SJCRH30 (cell line): ENCODE data around the gene CWC27. TPM values are rescaled to one million over a fixed set of nuclear protein-coding genes. Genes with fewer than 3 reads are reported as not detected.

Experiments used
- DNase-seq, 2 experiments: peaks; one replicate each; pipeline ENCODE4 v3.0.0-alpha.2; 2015 to 2020
- H3K27ac ChIP-seq: fragments of 250-450 bp; sonication (Bioruptor Pico); 2 replicates; pipeline ENCODE4 v1.5.1; 2020; ENCODE audit warnings: mild to moderate bottlenecking, moderate library complexity
- H3K27me3 ChIP-seq: fragments of 250-450 bp; sonication (Bioruptor Pico); 2 replicates; pipeline ENCODE4 v1.5.1; 2020; ENCODE audit warnings: mild to moderate bottlenecking, moderate library complexity
- H3K36me3 ChIP-seq: fragments of 250-450 bp; sonication (Bioruptor Pico); 2 replicates; pipeline ENCODE4 v1.5.1; 2020; ENCODE audit warnings: mild to moderate bottlenecking, moderate library complexity
- H3K4me1 ChIP-seq: fragments of 250-450 bp; sonication (Bioruptor Pico); 2 replicates; pipeline ENCODE4 v1.5.1; 2020; ENCODE audit warnings: mild to moderate bottlenecking, moderate library complexity
- H3K4me3 ChIP-seq: fragments of 250-450 bp; sonication (Bioruptor Pico); 2 replicates; pipeline ENCODE4 v1.5.1; 2020; ENCODE audit warnings: mild to moderate bottlenecking, moderate library complexity
- H3K9me3 ChIP-seq: fragments of 250-450 bp; sonication (Bioruptor Pico); replicated peaks from 2 replicates; pipeline ENCODE4 v1.5.1; 2020; ENCODE audit warnings: mild to moderate bottlenecking, moderate library complexity
- total RNA-seq: library from RNA; depleted of rRNA; stranded (reverse); fragments of >200 nt; shearing (Covaris generic); gene quantifications from 2 replicates; pipeline ENCODE4 v1.2.3, GENCODE V29; 2014

Gene CWC27
- total RNA-seq, 1 experiment from 2014 or later, result 31.1 TPM

DNA sequence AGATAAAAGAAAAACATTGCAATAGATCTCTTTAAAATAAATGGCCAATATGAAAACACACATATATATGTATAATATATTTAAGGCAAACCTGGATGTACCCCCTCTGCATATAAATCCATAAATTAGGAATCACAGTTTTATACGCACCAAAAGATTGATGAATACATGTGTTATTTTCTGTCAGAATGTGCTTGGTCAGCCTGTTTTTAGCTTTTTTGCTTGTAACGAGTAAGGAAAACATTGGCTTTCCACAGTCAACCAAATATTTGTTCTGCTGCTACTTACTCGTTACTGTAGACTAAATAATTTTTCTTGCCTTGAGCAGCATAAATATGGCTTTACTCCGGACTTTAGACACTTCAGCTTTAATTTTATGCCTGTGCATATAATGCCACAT lies 173.7 kb downstream of the CWC27 start:
- Histone ChIP-seq H3K27me3 (no peaks in the 10 kb centered on the region), H3K9me3 (no peaks in the 10 kb centered on the region; the same call in 1 of the 2 replicates), H3K27ac (no peak overlapping the region), H3K4me3 (no peak overlapping the region), H3K36me3 (no peaks in the 10 kb centered on the region), H3K4me1 (no peaks in the 10 kb centered on the region; the same call in 1 of the 2 replicates)
- no peak for DNase-seq

- no peak overlapping the region for H3K27ac ChIP-seq
- no peak overlapping the region for H3K4me3 ChIP-seq
- no peaks in the 10 kb centered on the region for H3K9me3 ChIP-seq
- no peaks in the 10 kb centered on the region for H3K36me3 ChIP-seq
- no peaks in the 10 kb centered on the region for H3K27me3 ChIP-seq
- no peaks in the 10 kb centered on the region; the same call in 1 of the 2 replicates for H3K4me1 ChIP-seq
- DNase-seq, result no peak
Measured at GRCh38 chr5:64944868-64945267, 176.1 kb downstream of the CWC27 start.

DNA sequence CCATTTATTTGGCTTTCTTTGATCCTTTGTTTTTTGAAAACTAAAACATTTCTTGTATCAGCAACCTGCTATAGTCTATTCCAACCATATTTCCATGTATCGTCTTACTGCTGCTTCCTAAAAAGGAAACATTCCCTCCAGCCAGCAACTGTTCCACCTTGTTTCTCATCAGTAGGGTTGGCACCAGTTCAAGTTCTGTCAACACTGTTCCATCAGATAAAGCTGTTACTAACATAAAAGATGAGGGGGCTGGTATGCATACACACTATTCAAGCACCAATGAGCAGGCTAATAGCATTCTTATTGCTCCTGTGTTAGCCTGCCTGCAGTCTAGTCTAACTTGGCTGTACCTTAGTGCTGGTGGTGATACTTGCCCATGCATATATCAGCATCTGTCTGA lies 178.3 kb downstream of the CWC27 start:
- Histone ChIP-seq H3K4me1 (no peaks in the 10 kb centered on the region; the same call in 1 of the 2 replicates), H3K4me3 (no peak overlapping the region), H3K36me3 (no peaks in the 10 kb centered on the region), H3K27me3 (no peaks in the 10 kb centered on the region), H3K9me3 (no peaks in the 10 kb centered on the region), H3K27ac (no peak overlapping the region)
- DNase-seq, result peak; percentile 40 to 66

GRCh38 chr5:64947801-64948200 lies 179.1 kb downstream of the CWC27 start:
- no peak overlapping the region for H3K4me3 ChIP-seq
- H3K27ac ChIP-seq, result no peak overlapping the region
- no peaks in the 10 kb centered on the region for H3K36me3 ChIP-seq
- H3K9me3 ChIP-seq, result no peaks in the 10 kb centered on the region
- DNase-seq, result no peak
- H3K27me3 ChIP-seq, result no peaks in the 10 kb centered on the region
- no peaks in the 10 kb centered on the region; the same call in 1 of the 2 replicates for H3K4me1 ChIP-seq

DNA sequence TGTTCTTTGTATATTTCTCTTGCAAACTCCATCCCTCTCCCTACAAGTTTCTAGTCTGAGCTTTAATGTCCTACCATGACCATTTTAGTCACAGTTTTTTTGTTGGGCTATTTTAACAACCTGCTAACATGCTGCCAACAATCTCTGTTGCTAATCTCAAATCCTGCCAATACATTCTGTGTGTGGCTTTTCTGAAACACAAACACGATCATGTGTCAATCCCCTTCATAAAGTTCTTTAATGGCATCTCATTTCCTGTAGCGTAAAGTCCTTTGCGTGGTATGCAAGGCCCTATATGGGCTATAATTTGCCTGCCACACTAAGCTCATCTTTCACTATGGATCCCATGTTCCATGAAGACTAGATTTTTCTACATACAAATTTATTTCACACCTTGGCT lies 180.6 kb downstream of the CWC27 start:
- Histone ChIP-seq H3K9me3 (no peaks in the 10 kb centered on the region), H3K4me1 (no peaks in the 10 kb centered on the region; the same call in 1 of the 2 replicates), H3K4me3 (no peak overlapping the region), H3K27me3 (no peaks in the 10 kb centered on the region), H3K36me3 (no peaks in the 10 kb centered on the region), H3K27ac (no peak overlapping the region)
- DNase-seq, result peak in 1 of 2 experiments; percentile 14

DNA sequence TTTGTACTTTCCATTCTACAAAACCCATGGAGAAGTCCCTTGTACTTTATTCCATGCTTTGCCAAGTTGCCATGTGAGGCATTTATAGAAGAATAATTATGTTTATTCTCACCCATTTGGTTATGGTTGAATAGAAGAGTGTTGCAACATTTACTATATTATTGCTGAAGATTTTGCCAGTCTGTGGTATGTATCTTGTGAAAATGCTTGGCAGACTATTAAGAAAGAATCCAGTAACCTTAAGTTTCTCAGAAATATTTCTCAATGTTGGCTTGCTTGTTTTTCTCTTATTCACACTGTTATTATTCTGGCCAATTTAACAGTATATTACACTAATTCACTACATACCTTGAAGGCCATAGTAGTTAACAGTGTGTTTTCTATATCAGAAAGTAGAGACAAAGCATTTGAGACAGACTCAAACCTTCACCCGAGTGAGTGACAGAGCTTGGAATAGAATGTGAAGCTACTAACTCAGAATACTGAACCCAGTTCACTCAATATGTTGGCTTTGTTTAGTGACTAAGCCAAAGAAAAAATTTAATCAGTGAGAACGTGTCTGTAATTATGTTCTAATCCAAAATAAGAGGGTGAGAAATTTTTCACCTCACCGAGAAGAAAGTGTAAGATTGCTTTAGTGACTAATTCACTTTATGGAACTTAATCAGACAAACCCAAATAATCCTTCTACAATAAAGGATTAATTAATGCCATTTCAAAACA lies 184.4 kb downstream of the CWC27 start:
- H3K36me3 ChIP-seq, result no peaks in the 10 kb centered on the region
- H3K4me1 ChIP-seq, result no peaks in the 10 kb centered on the region
- DNase-seq, result no peak
- H3K9me3 ChIP-seq, result no peaks in the 10 kb centered on the region
- H3K27me3 ChIP-seq, result no peaks in the 10 kb centered on the region
- H3K4me3 ChIP-seq, result no peak overlapping the region
- H3K27ac ChIP-seq, result no peak overlapping the region

DNA sequence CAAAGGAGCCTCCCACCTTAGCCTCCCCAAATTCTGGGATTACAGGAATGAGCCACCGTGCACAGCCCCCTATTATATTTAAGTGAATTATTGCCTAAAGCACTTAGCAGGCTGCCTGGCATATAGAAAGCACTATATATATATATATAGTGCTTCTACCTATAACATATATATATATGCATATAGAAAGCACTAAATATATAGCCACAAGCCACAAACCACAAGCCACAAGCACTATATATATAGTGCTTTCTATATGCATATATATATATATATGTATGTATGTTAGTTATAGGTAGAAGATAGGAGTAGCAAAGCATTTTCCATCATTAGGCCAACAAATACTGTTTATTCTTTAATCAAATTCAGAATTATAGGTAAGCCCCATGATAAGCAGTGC lies 185.8 kb downstream of the CWC27 start:
- H3K4me3 ChIP-seq, result no peak overlapping the region
- no peaks in the 10 kb centered on the region for H3K9me3 ChIP-seq
- no peak overlapping the region for H3K27ac ChIP-seq
- H3K36me3 ChIP-seq, result no peaks in the 10 kb centered on the region
- H3K27me3 ChIP-seq, result no peaks in the 10 kb centered on the region
- no peak for DNase-seq
- no peaks in the 10 kb centered on the region for H3K4me1 ChIP-seq

DNA sequence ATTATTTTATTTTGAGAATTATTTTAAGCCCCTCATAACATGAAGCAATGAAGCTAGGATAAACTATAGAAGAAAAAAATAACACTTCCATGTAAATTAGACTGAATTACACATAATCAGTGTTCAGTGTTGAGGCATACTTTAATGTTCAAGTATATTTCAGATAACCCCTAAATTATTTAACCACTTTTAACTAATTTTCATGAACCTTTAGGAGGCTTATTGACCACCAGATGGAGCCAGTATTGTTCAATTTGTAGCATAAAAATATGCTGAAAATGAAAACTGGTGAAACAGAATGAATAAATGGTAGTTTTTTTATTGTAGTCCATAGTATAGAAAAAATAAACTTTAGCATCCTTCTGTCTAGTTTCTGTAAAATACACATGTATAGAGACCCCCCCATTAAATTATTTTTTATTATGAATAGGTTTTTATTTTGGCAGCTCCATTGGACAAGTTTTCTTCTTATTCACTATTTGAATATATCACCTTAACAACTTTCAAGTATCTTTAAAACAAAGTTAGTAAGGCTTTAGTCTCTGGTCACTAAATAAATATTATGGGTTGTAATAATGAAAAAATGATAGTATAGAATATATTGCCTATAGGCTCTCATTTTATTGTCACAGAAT lies 190.1 kb downstream of the CWC27 start:
- Histone ChIP-seq H3K27ac (no peak overlapping the region), H3K4me1 (no peaks in the 10 kb centered on the region), H3K9me3 (peaks cover 7% of the 10 kb centered on the region), H3K27me3 (no peaks in the 10 kb centered on the region), H3K4me3 (no peak overlapping the region), H3K36me3 (no peaks in the 10 kb centered on the region; the same call in 1 of the 2 replicates)
- peak in 1 of 2 experiments; percentile 39 for DNase-seq

DNA sequence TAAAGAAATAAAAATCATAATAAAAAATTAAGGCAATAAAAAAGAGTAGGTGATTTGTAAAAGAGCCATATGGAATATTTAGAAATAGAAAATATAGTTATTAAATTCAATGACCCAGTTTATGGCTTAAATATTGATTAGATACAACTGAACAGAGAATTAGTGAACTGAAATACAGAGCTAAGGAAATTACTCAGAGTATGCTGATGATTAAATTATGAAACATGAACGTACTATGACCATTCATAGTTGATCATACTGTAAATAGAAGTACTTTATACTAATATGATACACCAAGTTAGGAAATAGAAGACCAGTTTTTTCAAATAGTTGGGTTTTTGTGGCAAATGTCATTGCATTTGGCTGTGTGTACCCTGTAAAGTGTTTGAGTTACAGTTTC lies 194.5 kb downstream of the CWC27 start:
- Histone ChIP-seq H3K4me3 (no peak overlapping the region), H3K9me3 (peaks cover 7% of the 10 kb centered on the region), H3K27ac (no peak overlapping the region), H3K27me3 (no peaks in the 10 kb centered on the region), H3K36me3 (no peaks in the 10 kb centered on the region; the same call in 1 of the 2 replicates), H3K4me1 (no peaks in the 10 kb centered on the region)
- no peak for DNase-seq

DNA sequence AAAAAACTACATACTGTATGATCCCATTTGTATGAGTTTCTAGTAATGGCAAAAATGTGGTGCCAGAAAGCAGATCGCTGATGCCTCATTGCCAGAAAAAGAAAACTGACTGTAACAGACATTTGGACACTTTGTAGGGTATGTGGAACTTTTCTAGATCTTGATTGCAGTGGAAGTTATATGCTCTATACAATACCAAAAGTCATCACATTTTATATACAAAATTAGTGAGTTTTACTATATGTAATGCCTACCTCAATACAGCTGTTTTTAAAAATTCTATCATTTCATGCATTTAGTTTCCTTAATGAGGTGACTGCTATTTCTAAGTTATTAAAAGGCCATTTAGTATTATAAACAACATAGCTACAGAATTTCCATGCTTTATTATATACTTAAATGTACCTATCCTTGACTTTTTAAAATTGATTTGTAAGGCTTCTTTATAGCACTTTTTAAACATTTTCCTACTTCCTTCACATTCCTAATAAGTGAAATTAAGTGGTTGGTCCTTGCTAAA lies 199.9 kb downstream of the CWC27 start:
- DNase-seq, result no peak
- no peaks in the 10 kb centered on the region for H3K4me1 ChIP-seq
- no peak overlapping the region for H3K27ac ChIP-seq
- no peak overlapping the region for H3K4me3 ChIP-seq
- peaks cover under 1% of the 10 kb centered on the region for H3K9me3 ChIP-seq
- H3K27me3 ChIP-seq, result no peaks in the 10 kb centered on the region
- peaks cover 2% of the 10 kb centered on the region; the same call in 1 of the 2 replicates for H3K36me3 ChIP-seq

- no peaks in the 10 kb centered on the region for H3K9me3 ChIP-seq
- no peaks in the 10 kb centered on the region for H3K27me3 ChIP-seq
- peaks cover 2% of the 10 kb centered on the region; the same call in 1 of the 2 replicates for H3K36me3 ChIP-seq
- no peak for DNase-seq
- H3K4me3 ChIP-seq, result no peak overlapping the region
- no peak overlapping the region for H3K27ac ChIP-seq
- H3K4me1 ChIP-seq, result no peaks in the 10 kb centered on the region
Measured at GRCh38 chr5:64969578-64969977, 200.8 kb downstream of the CWC27 start.

GRCh38 chr5:64971513-64971912 lies 202.8 kb downstream of the CWC27 start:
- Histone ChIP-seq H3K9me3 (no peaks in the 10 kb centered on the region), H3K27ac (no peak overlapping the region), H3K27me3 (no peaks in the 10 kb centered on the region), H3K4me1 (no peaks in the 10 kb centered on the region), H3K36me3 (peaks cover 2% of the 10 kb centered on the region; the same call in 1 of the 2 replicates), H3K4me3 (no peak overlapping the region)
- DNase-seq, result no peak

DNA sequence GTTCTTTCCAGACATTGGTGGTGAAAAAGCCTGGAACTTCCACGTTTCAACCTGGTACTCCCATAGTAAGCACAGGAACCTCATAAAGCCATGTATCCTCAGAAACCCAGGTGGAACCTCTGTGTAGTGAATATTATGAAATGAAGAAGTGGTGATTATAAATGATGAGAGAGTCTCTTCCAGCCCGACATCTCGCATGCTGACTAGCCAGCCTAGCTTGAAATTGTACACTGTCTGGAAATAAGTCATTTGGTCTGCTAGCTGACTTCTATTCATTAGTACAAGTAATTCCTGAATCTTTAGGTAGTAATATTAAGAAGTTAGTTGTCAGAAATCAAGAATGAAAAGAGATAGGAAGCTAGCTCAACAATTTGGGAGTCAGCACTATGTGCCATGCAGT lies 203.3 kb downstream of the CWC27 start:
- no peaks in the 10 kb centered on the region for H3K27me3 ChIP-seq
- H3K27ac ChIP-seq, result no peak overlapping the region

GRCh38 chr5:64972591-64972990 lies 203.9 kb downstream of the CWC27 start:
- H3K4me3 ChIP-seq, result no peak overlapping the region
- DNase-seq, result no peak
- no peaks in the 10 kb centered on the region for H3K27me3 ChIP-seq
- no peaks in the 10 kb centered on the region for H3K9me3 ChIP-seq
- H3K4me1 ChIP-seq, result no peaks in the 10 kb centered on the region
- H3K36me3 ChIP-seq, result peaks cover 2% of the 10 kb centered on the region; the same call in 1 of the 2 replicates
- no peak overlapping the region for H3K27ac ChIP-seq

More for the DNA sequence above, 203.3 kb downstream of the CWC27 start:
- Histone ChIP-seq H3K4me1 (no peaks in the 10 kb centered on the region), H3K9me3 (no peaks in the 10 kb centered on the region), H3K4me3 (no peak overlapping the region), H3K36me3 (peaks cover 2% of the 10 kb centered on the region; the same call in 1 of the 2 replicates)
- DNase-seq, result no peak

- Histone ChIP-seq H3K4me1 (no peaks in the 10 kb centered on the region), H3K9me3 (no peaks in the 10 kb centered on the region), H3K27me3 (no peaks in the 10 kb centered on the region), H3K27ac (no peak overlapping the region), H3K4me3 (no peak overlapping the region), H3K36me3 (peaks cover 2% of the 10 kb centered on the region; the same call in 1 of the 2 replicates)
- no peak for DNase-seq
Measured at GRCh38 chr5:64973215-64973614, 204.5 kb downstream of the CWC27 start.
